Pancreas (tissue), 10 donors: ENCODE measurements around the gene ZNF341. TPM values are rescaled to one million over a fixed set of nuclear protein-coding genes. Genes with fewer than 3 reads are reported as not detected.
A peak's percentile ranks its signal among the peaks of the same experiment; 100 is the strongest.
"Not testable (repeated sequence)": the region's sequence is repeated elsewhere in the genome, so short reads cannot be mapped to it uniquely, and the experiment has no call there.

Experiments
- ATAC-seq, 4 donors: fragments of 200-7000 bp; cut with Tn5 transposase; one replicate each; pipeline versions ENCODE4 v1.8.0 to v1.9.1; 2020; ENCODE audit warnings: mild to moderate bottlenecking in 4 of 4, moderate library complexity in 4 of 4
- DNase-seq, 6 donors: peaks; one replicate each; pipeline ENCODE4 v3.0.0-alpha.2; 2020
- FAIRE-seq: peaks from 2 replicates; lab custom pipeline; 2012; peaks lifted over from hg19 to GRCh38; lab: Jason Lieb, UNC
- H3K27ac ChIP-seq, 4 donors: fragments of 200-600 bp; sonication (generic); 1 replicate in 3 of 4; 2 replicates in 1 of 4; pipeline versions ENCODE4 v1.5.0 to v1.8.0; 2020
- H3K27me3 ChIP-seq, 4 donors: fragments of 200-600 bp; one replicate each; pipeline ENCODE4 v1.8.0; 2021
- H3K36me3 ChIP-seq, 3 donors: fragments of 200-600 bp; sonication (generic) in 1 of 3; one replicate each; pipeline versions ENCODE4 v1.5.0 to v1.8.0; 2020 to 2021
- H3K4me1 ChIP-seq, 3 donors: fragments of 200-600 bp; one replicate each; pipeline ENCODE4 v1.8.0; 2021
- H3K4me3 ChIP-seq, 4 donors: fragments of 200-600 bp; sonication (generic) in 2 of 4; one replicate each; pipeline versions ENCODE4 v1.5.0 to v1.8.0; 2020 to 2021
- H3K9me3 ChIP-seq, 4 donors: fragments of 200-600 bp; one replicate each; pipeline ENCODE4 v1.8.0; 2021
- CTCF ChIP-seq, 4 donors: fragments of 200-600 bp; sonication (generic) in 3 of 4; IDR thresholded peaks; one replicate each; pipeline versions ENCODE4 v1.5.0 to v1.8.0; 2021; ENCODE audit warnings: antibody characterized with exemption in 4 of 4
- WGBS, 2 donors: extraction: QIAGEN DNeasy Blood & Tissue Kit; methylation state at CpG; one replicate each; pipeline ENCODE4 v1.1.7; 2013; 5-methylcytosine and 5-hydroxymethylcytosine counted together
- intact Hi-C, 3 donors: fragments of 100-400 bp; cut with DNase I; formaldehyde crosslinking; loops; one replicate each; pipeline versions ENCODE4 v1.11.1 to v1.14.2; 2022
- polyA plus RNA-seq, 2 donors: library from polyadenylated mRNA; stranded (reverse); fragments of 200-250 nt; gene quantifications; one replicate each; pipeline ENCODE4 v1.2.3, GENCODE V29; 2013
- total RNA-seq, 6 donors: library from RNA; stranded (reverse); fragmentation: NEBNext Ultra II Directional in 4 of 6; extraction: Animal tissue kit (Norgen Biotek cat#: 25700) in 4 of 6; gene quantifications; one replicate each; pipeline versions ENCODE4 v1.2.1 to v1.2.4, GENCODE V29; 2021 to 2023
- donor health status: healthy with polysubstance abuse.
- donor health status: DM: no; HTN: no; CAD: no; lungs with moderate emphysema.
- donor health status: DM: no; HTN: no; CAD: no.
- donor health status: control.
- donor health status: control.
- donor health status: Bipolar disorder and iron deficiency.
- donor health status: DM: yes; HTN: yes; CAD: no.
- donor health status: DM: no; HTN: no; CAD: no.
- donor health status: DM: no; HTN: no; CAD: no.
- donor health status: DM: yes; HTN: yes; CAD: no.

Gene ZNF341
- total and polyA plus RNA-seq, 8 donors, result 1.1 to 5.7 (median 1.6) TPM

- Histone ChIP-seq H3K4me3 (no peak overlapping the region), H3K36me3 (no peaks in the 10 kb centered on the region), H3K4me1 (no peaks in the 10 kb centered on the region), H3K9me3 (no peaks in the 10 kb centered on the region), H3K27ac (no peak overlapping the region), H3K27me3 (no peaks in the 10 kb centered on the region)
- intact Hi-C loops, result no loop called here
- FAIRE-seq (no peak), DNase-seq (no peak), ATAC-seq (peak in 1 of 4 donors; percentile 48)
- WGBS, 2 donors, result 82 to 88% methylated on average over 4 of the region's 4 CpGs
- no peak for TF ChIP-seq CTCF (IDR thresholded peaks at IDR 0.05)
Measured at GRCh38 chr20:33696448-33696847, 35.3 kb upstream of the ZNF341 start.

GRCh38 chr20:33697129-33697528 lies 34.7 kb upstream of the ZNF341 start:
- WGBS, 2 donors, result 81 to 86% methylated on average over 8 of the region's 8 CpGs
- no peaks in the 10 kb centered on the region for H3K27me3 ChIP-seq
- FAIRE-seq (no peak), DNase-seq (no peak), ATAC-seq (peak in 2 of 4 donors; percentile 38 to 68)
- no peak overlapping the region for H3K27ac ChIP-seq
- H3K4me1 ChIP-seq, result no peaks in the 10 kb centered on the region
- no peak overlapping the region for H3K4me3 ChIP-seq
- no peaks in the 10 kb centered on the region for H3K9me3 ChIP-seq
- no peaks in the 10 kb centered on the region for H3K36me3 ChIP-seq
- no peak for TF ChIP-seq CTCF (IDR thresholded peaks at IDR 0.05)
- intact Hi-C loops, result no loop called here

- H3K27ac ChIP-seq, FAIRE-seq, ATAC-seq, intact Hi-C loops, DNase-seq, H3K4me3 ChIP-seq, H3K4me1 ChIP-seq, H3K9me3 ChIP-seq, H3K27me3 ChIP-seq, H3K36me3 ChIP-seq: not testable (repeated sequence)
- WGBS, 2 donors, result 94 to 95% methylated on average over 18 to 21 of the region's 27 CpGs
Measured at GRCh38 chr20:33698966-33699365, 32.8 kb upstream of the ZNF341 start.

GRCh38 chr20:33700696-33701441 lies 30.9 kb upstream of the ZNF341 start:
- H3K9me3 ChIP-seq, H3K27ac ChIP-seq, ATAC-seq, H3K27me3 ChIP-seq, H3K4me1 ChIP-seq, FAIRE-seq, H3K36me3 ChIP-seq, DNase-seq, intact Hi-C loops, H3K4me3 ChIP-seq: not testable (repeated sequence)
- 95 to 98% methylated on average over 44 to 45 of the region's 45 CpGs for WGBS, 2 donors

GRCh38 chr20:33701629-33702450 lies 30.0 kb upstream of the ZNF341 start:
- no peak for TF ChIP-seq CTCF (IDR thresholded peaks at IDR 0.05)
- 89 to 90% methylated on average over 11 to 27 of the region's 27 CpGs for WGBS, 2 donors
- H3K27me3 ChIP-seq, result no peaks in the 10 kb centered on the region
- FAIRE-seq (no peak), ATAC-seq (no peak), DNase-seq (no peak)
- H3K4me3 ChIP-seq, result no peak overlapping the region
- intact Hi-C loops, result no loop called here
- H3K4me1 ChIP-seq, result no peaks in the 10 kb centered on the region
- H3K27ac ChIP-seq, result no peak overlapping the region
- no peaks in the 10 kb centered on the region for H3K36me3 ChIP-seq
- H3K9me3 ChIP-seq, result no peaks in the 10 kb centered on the region
